ENCODE data around the gene KIAA1328.

Gene KIAA1328

GRCh38 chr18:37235583-37235982, 406.7 kb downstream of the KIAA1328 start:
- Histone ChIP-seq H3K4me2 (ENCODE audit: low read length) (no peak overlapping the region), H3K4me3 (ENCODE audit: low read depth, low read length) (no peak overlapping the region), H3K4me1 (no peaks in the 10 kb centered on the region), H3K9me3 (ENCODE audit: control insufficient read depth, low read length) (no peaks in the 10 kb centered on the region), H3K79me2 (no peaks in the 10 kb centered on the region), H3K36me3 (ENCODE audit: control insufficient read depth, insufficient read depth, low read length) (no peaks in the 10 kb centered on the region), H2AFZ (no peak overlapping the region), H3K27me3 (ENCODE audit: control insufficient read depth, insufficient read depth, low read length) (no peaks in the 10 kb centered on the region), H3K9ac (no peak overlapping the region), H3K27ac (no peak overlapping the region)
- TF ChIP-seq CTCF (IDR thresholded peaks at IDR 0.05), result no peak

GRCh38 chr18:37238282-37239108, 409.6 kb downstream of the KIAA1328 start:
- Histone ChIP-seq H3K27me3 (ENCODE audit: control insufficient read depth, insufficient read depth, low read length) (no peaks in the 10 kb centered on the region), H3K36me3 (ENCODE audit: control insufficient read depth, insufficient read depth, low read length) (no peaks in the 10 kb centered on the region), H3K4me1 (no peaks in the 10 kb centered on the region), H3K9me3 (ENCODE audit: control insufficient read depth, low read length) (no peaks in the 10 kb centered on the region), H3K9ac (no peak overlapping the region), H3K4me2 (ENCODE audit: low read length) (no peak overlapping the region), H3K27ac (no peak overlapping the region), H3K4me3 (ENCODE audit: low read depth, low read length) (no peak overlapping the region), H3K79me2 (no peaks in the 10 kb centered on the region), H2AFZ (no peak overlapping the region)
- no peak for TF ChIP-seq CTCF (IDR thresholded peaks at IDR 0.05)

DNA sequence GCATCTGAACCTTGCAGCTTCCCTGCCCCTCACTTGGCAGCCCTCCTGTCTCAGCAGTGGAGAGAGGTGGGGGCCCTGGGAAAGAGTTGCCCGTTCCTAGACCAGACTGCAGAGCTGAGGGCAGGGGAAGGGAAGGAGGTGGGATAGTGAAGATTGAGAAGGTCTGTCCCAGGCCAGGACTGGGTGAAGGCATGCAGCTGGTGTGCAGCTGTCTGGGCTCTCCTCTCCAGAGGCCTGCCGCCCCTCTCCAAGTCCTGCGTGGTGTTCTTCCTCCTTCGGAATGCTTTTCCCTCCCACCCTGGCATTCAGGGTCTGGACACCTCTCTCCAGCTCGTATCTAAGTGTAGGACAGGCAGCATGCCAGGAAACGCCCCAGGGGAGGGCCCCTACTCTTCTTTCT, 413.2 kb downstream of the KIAA1328 start:
- no peaks in the 10 kb centered on the region for H3K4me1 ChIP-seq
- no peak overlapping the region for H3K27ac ChIP-seq
- no peak overlapping the region for H3K4me2 ChIP-seq (ENCODE audit: low read length)
- H2AFZ ChIP-seq, result no peak overlapping the region
- no peak for TF ChIP-seq CTCF (IDR thresholded peaks at IDR 0.05)
- no peak overlapping the region for H3K4me3 ChIP-seq (ENCODE audit: low read depth, low read length)
- no peaks in the 10 kb centered on the region for H3K27me3 ChIP-seq (ENCODE audit: control insufficient read depth, insufficient read depth, low read length)
- no peaks in the 10 kb centered on the region for H3K36me3 ChIP-seq (ENCODE audit: control insufficient read depth, insufficient read depth, low read length)
- H3K9ac ChIP-seq, result no peak overlapping the region
- H3K9me3 ChIP-seq (ENCODE audit: control insufficient read depth, low read length), result no peaks in the 10 kb centered on the region
- H3K79me2 ChIP-seq, result no peaks in the 10 kb centered on the region

DNA sequence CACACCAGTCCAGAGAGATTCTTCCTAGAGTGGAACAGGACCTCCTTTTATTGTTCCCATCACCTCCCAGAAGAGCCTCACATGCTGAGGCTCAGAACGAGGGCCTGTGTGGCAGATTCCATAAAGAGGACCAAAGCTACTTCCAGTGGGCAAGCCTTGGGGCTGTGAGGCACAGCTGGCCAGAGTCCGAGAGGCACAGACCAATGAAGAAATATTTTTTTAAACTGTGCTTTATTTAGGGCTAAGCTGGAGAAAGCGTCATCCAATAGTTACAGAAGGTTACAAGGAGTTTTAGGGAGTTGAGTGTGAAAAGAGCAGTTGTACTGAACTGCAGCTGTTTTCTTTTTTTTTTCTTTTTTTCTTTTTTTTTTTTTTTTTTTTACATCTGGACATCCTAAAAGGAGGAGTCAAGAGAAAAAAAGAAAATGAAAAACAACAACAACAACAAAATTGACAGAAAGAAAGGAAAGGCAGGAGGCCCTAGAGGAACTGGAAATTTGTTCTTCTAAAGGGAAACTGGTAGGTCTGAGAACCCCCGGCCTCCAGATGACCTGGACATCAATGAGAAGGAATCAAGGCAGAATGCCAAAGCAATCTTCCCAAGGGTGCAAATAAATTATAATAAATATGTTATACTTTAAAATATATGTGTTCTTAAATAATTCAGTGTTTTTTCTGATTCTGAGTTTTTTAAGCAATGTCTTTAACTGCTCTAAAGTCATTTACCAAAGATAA, 414.1 kb downstream of the KIAA1328 start:
- Histone ChIP-seq H3K9ac (no peak overlapping the region), H2AFZ (no peak overlapping the region), H3K4me1 (no peaks in the 10 kb centered on the region), H3K79me2 (no peaks in the 10 kb centered on the region), H3K9me3 (ENCODE audit: control insufficient read depth, low read length) (no peaks in the 10 kb centered on the region), H3K4me2 (ENCODE audit: low read length) (no peak overlapping the region), H3K36me3 (ENCODE audit: control insufficient read depth, insufficient read depth, low read length) (no peaks in the 10 kb centered on the region), H3K27me3 (ENCODE audit: control insufficient read depth, insufficient read depth, low read length) (no peaks in the 10 kb centered on the region), H3K4me3 (ENCODE audit: low read depth, low read length) (no peak overlapping the region), H3K27ac (no peak overlapping the region)
- TF ChIP-seq CTCF (IDR thresholded peaks at IDR 0.05), result no peak
